Spleen (tissue), 7 donors: ENCODE measurements around the gene RC3H1.

ENCODE experiments used
- CTCF ChIP-seq, 11 experiments: fragments of 200-600 bp in 7 of 11; fragments of 450-650 bp in 4 of 11; sonication (generic) in 4 of 11; IDR thresholded peaks in 8 of 11; conservative IDR thresholded peaks in 3 of 11; 1 replicate in 7 of 11; 2 replicates in 4 of 11; pipeline versions ENCODE4 v1.4.0 to v1.8.0; 2016 to 2021; ENCODE audit warnings: antibody characterized with exemption in 11 of 11, inconsistent platforms in 4 of 11, mild to moderate bottlenecking in 1 of 11
- POLR2A ChIP-seq, 3 donors: fragments of 450-650 bp; IDR thresholded peaks; one replicate each; pipeline ENCODE4 v1.5.1; 2017; ENCODE audit warnings: antibody characterized with exemption in 3 of 3, mild to moderate bottlenecking in 1 of 3
- POLR2AphosphoS5 ChIP-seq, 3 donors: sonication (generic); formaldehyde crosslinking; IDR thresholded peaks; one replicate each; pipeline ENCODE4 v1.5.1; 2017; ENCODE audit warnings: antibody characterized with exemption in 3 of 3
- donor health status: DM: no; HTN: no; CAD: no; lungs with moderate emphysema.
- donor health status: DM: no; HTN: no; CAD: no.
- donor health status: DM: no; HTN: no; CAD: no.

- no peak for TF ChIP-seq CTCF (IDR thresholded peaks at IDR 0.05 in 8 of 11, conservative IDR thresholded peaks at IDR 0.05 in 3 of 11)
- no peak for TF ChIP-seq POLR2AphosphoS5 (IDR thresholded peaks at IDR 0.05)
- TF ChIP-seq POLR2A (IDR thresholded peaks at IDR 0.05), result no peak
Measured at GRCh38 chr1:173960625-173961024, 61.5 kb downstream of the RC3H1 start.
